Nephron (organoid): ENCODE data around the gene DCTN3.
A peak's percentile ranks its signal among the peaks of the same experiment; 100 is the strongest.

ENCODE experiments used
- H3K27ac Mint-ChIP-seq, 3 experiments: 2 replicates each; pipeline ENCODE4 v1.8.0; 2020; ENCODE audit warnings: mixed read lengths in 3 of 3, mild to moderate bottlenecking in 2 of 3, moderate library complexity in 1 of 3
- H3K27me3 Mint-ChIP-seq: 2 replicates; pipeline ENCODE4 v1.8.0; 2021; ENCODE audit warnings: low read depth, mild to moderate bottlenecking, moderate library complexity, mixed read lengths
- H3K36me3 Mint-ChIP-seq: 2 replicates; pipeline ENCODE4 v1.8.0; 2020; ENCODE audit warnings: low read depth, mixed read lengths
- H3K4me1 Mint-ChIP-seq: 2 replicates; pipeline ENCODE4 v1.8.0; 2020; ENCODE audit warnings: mixed read lengths
- H3K4me3 Mint-ChIP-seq, 3 experiments: 2 replicates each; pipeline ENCODE4 v1.8.0; 2020; ENCODE audit warnings: mild to moderate bottlenecking in 3 of 3, mixed read lengths in 3 of 3, moderate library complexity in 2 of 3
- H3K9me3 Mint-ChIP-seq: 2 replicates; pipeline ENCODE4 v1.8.0; 2020; ENCODE audit warnings: mixed read lengths
- CTCF ChIP-seq, 3 experiments: fragments of 200-600 bp; sonication (generic); IDR thresholded peaks; one replicate each; pipeline ENCODE4 v1.5.0; 2021; ENCODE audit warnings: antibody characterized with exemption in 3 of 3; ENCODE audit not compliant: unreplicated experiment in 3 of 3

Gene DCTN3

GRCh38 chr9:34570376-34570775 is 49.9 kb downstream of the DCTN3 start:
- Mint-ChIP-seq H3K27ac (peak overlapping the region; percentile 83 to 96 (median 92)), H3K4me1 (peaks cover 87% of the 10 kb centered on the region), H3K36me3 (peaks cover 14% of the 10 kb centered on the region), H3K9me3 (no peaks in the 10 kb centered on the region), H3K27me3 (peaks cover 9% of the 10 kb centered on the region), H3K4me3 (peak overlapping the region; percentile 5 to 62 (median 48))
- TF ChIP-seq CTCF (IDR thresholded peaks at IDR 0.05; ENCODE audit: unreplicated experiment in 3 of 3) = no peak

GRCh38 chr9:34568774-34569173 is 51.5 kb downstream of the DCTN3 start:
- H3K36me3 Mint-ChIP-seq = peaks cover 24% of the 10 kb centered on the region
- H3K4me1 Mint-ChIP-seq = peaks cover 83% of the 10 kb centered on the region
- no peaks in the 10 kb centered on the region for H3K9me3 Mint-ChIP-seq
- no peak for TF ChIP-seq CTCF (IDR thresholded peaks at IDR 0.05; ENCODE audit: unreplicated experiment in 3 of 3)
- peak overlapping the region in 2 of 3 experiments; percentile 59 to 80 for H3K27ac Mint-ChIP-seq
- H3K27me3 Mint-ChIP-seq = peaks cover 9% of the 10 kb centered on the region
- H3K4me3 Mint-ChIP-seq = peak overlapping the region in 2 of 3 experiments; percentile 3 to 29

GRCh38 chr9:34568133-34568532 is 52.2 kb downstream of the DCTN3 start:
- Mint-ChIP-seq H3K9me3 (no peaks in the 10 kb centered on the region), H3K4me1 (peaks cover 83% of the 10 kb centered on the region), H3K27ac (peak overlapping the region in 2 of 3 experiments; percentile 59 to 80), H3K36me3 (peaks cover 31% of the 10 kb centered on the region), H3K27me3 (peaks cover 6% of the 10 kb centered on the region), H3K4me3 (peak overlapping the region in 2 of 3 experiments; percentile 29 to 41)
- TF ChIP-seq CTCF (IDR thresholded peaks at IDR 0.05; ENCODE audit: unreplicated experiment in 3 of 3) = no peak

- no peak for TF ChIP-seq CTCF (IDR thresholded peaks at IDR 0.05; ENCODE audit: unreplicated experiment in 3 of 3)
- Mint-ChIP-seq H3K27me3 (peaks cover 10% of the 10 kb centered on the region), H3K4me3 (peak overlapping the region in 1 of 3 experiments; percentile 25), H3K4me1 (peaks cover 81% of the 10 kb centered on the region), H3K9me3 (no peaks in the 10 kb centered on the region), H3K36me3 (peaks cover 39% of the 10 kb centered on the region), H3K27ac (peak overlapping the region; percentile 61 to 76 (median 65))
Measured at GRCh38 chr9:34566972-34567371, 53.3 kb downstream of the DCTN3 start.

GRCh38 chr9:34566322-34566721 is 54.0 kb downstream of the DCTN3 start:
- Mint-ChIP-seq H3K36me3 (peaks cover 41% of the 10 kb centered on the region), H3K27me3 (peaks cover 10% of the 10 kb centered on the region), H3K9me3 (no peaks in the 10 kb centered on the region), H3K27ac (peak overlapping the region; percentile 61 to 76 (median 65)), H3K4me3 (peak overlapping the region; percentile 0 to 25 (median 22)), H3K4me1 (peaks cover 80% of the 10 kb centered on the region)
- TF ChIP-seq CTCF (IDR thresholded peaks at IDR 0.05; ENCODE audit: unreplicated experiment in 3 of 3) = no peak

GRCh38 chr9:34565856-34566255 is 54.4 kb downstream of the DCTN3 start:
- TF ChIP-seq CTCF (IDR thresholded peaks at IDR 0.05; ENCODE audit: unreplicated experiment in 3 of 3) = no peak

More at GRCh38 chr9:34565856-34566255, 54.4 kb downstream of the DCTN3 start:
- peaks cover 41% of the 10 kb centered on the region for H3K36me3 Mint-ChIP-seq
- H3K4me1 Mint-ChIP-seq = peaks cover 80% of the 10 kb centered on the region
- H3K27me3 Mint-ChIP-seq = peaks cover 10% of the 10 kb centered on the region
- peak overlapping the region in 2 of 3 experiments; percentile 41 to 76 for H3K27ac Mint-ChIP-seq
- no peaks in the 10 kb centered on the region for H3K9me3 Mint-ChIP-seq
- H3K4me3 Mint-ChIP-seq = peak overlapping the region in 1 of 3 experiments; percentile 22
